ENCODE data around the gene C16orf74. TPM values are rescaled to one million over a fixed set of nuclear protein-coding genes. Genes with fewer than 3 reads are reported as not detected.

C16orf74 gene
- total RNA-seq, 1 experiment from 2014 or later, result 7.7 TPM

GRCh38 chr16:85730186-85730465, 20.8 kb downstream of the C16orf74 start:
- Histone ChIP-seq H3K4me3 (no peak overlapping the region), H3K27me3 (replicated peaks) (no peaks in the 10 kb centered on the region), H3K9me3 (replicated peaks) (no peaks in the 10 kb centered on the region), H3K27ac (no peak overlapping the region), H3K4me1 (replicated peaks) (peaks cover 8% of the 10 kb centered on the region; the same call in 1 of the 2 replicates), H3K36me3 (no peaks in the 10 kb centered on the region)
- no peak for DNase-seq (ENCODE audit: low read depth in 1 of 2, low spot score in 2 of 2)

GRCh38 chr16:85729452-85730185, 21.3 kb downstream of the C16orf74 start:
- Histone ChIP-seq H3K36me3 (no peaks in the 10 kb centered on the region), H3K9me3 (replicated peaks) (no peaks in the 10 kb centered on the region), H3K27me3 (replicated peaks) (no peaks in the 10 kb centered on the region), H3K27ac (no peak overlapping the region), H3K4me1 (replicated peaks) (peaks cover 8% of the 10 kb centered on the region; the same call in 1 of the 2 replicates), H3K4me3 (no peak overlapping the region)
- no peak for DNase-seq (ENCODE audit: low read depth in 1 of 2, low spot score in 2 of 2)

- H3K4me3 ChIP-seq, result no peak overlapping the region
- no peaks in the 10 kb centered on the region for H3K27me3 ChIP-seq (replicated peaks)
- H3K36me3 ChIP-seq, result no peaks in the 10 kb centered on the region
- peaks cover 8% of the 10 kb centered on the region; the same call in 1 of the 2 replicates for H3K4me1 ChIP-seq (replicated peaks)
- no peak overlapping the region for H3K27ac ChIP-seq
- no peak for DNase-seq (ENCODE audit: low read depth in 1 of 2, low spot score in 2 of 2)
- no peaks in the 10 kb centered on the region for H3K9me3 ChIP-seq (replicated peaks)
Observed at GRCh38 chr16:85728879-85729278, 22.0 kb downstream of the C16orf74 start.

- Histone ChIP-seq H3K27me3 (replicated peaks) (no peaks in the 10 kb centered on the region), H3K27ac (no peak overlapping the region), H3K4me1 (replicated peaks) (peaks cover 8% of the 10 kb centered on the region; the same call in 1 of the 2 replicates), H3K4me3 (no peak overlapping the region), H3K9me3 (replicated peaks) (no peaks in the 10 kb centered on the region), H3K36me3 (no peaks in the 10 kb centered on the region)
- DNase-seq (ENCODE audit: low read depth in 1 of 2, low spot score in 2 of 2), result no peak
Observed at GRCh38 chr16:85724936-85725335, 26.0 kb downstream of the C16orf74 start.

- H3K4me1 ChIP-seq (replicated peaks), result peaks cover 8% of the 10 kb centered on the region; the same call in 1 of the 2 replicates
- H3K36me3 ChIP-seq, result no peaks in the 10 kb centered on the region
- no peaks in the 10 kb centered on the region for H3K27me3 ChIP-seq (replicated peaks)
- no peak for DNase-seq (ENCODE audit: low read depth in 1 of 2, low spot score in 2 of 2)
- no peaks in the 10 kb centered on the region for H3K9me3 ChIP-seq (replicated peaks)
- H3K27ac ChIP-seq, result no peak overlapping the region
- no peak overlapping the region for H3K4me3 ChIP-seq
Observed at GRCh38 chr16:85724126-85724879, 26.6 kb downstream of the C16orf74 start.

GRCh38 chr16:85722128-85722893, 28.6 kb downstream of the C16orf74 start:
- no peak for DNase-seq (ENCODE audit: low read depth in 1 of 2, low spot score in 2 of 2)
- no peaks in the 10 kb centered on the region for H3K9me3 ChIP-seq (replicated peaks)
- peaks cover 4% of the 10 kb centered on the region; the same call in 1 of the 2 replicates for H3K4me1 ChIP-seq (replicated peaks)
- no peak overlapping the region for H3K4me3 ChIP-seq
- no peaks in the 10 kb centered on the region for H3K27me3 ChIP-seq (replicated peaks)
- no peaks in the 10 kb centered on the region for H3K36me3 ChIP-seq
- H3K27ac ChIP-seq, result no peak overlapping the region

GRCh38 chr16:85720302-85720637, 30.6 kb downstream of the C16orf74 start:
- DNase-seq (ENCODE audit: low read depth in 1 of 2, low spot score in 2 of 2), result no peak
- Histone ChIP-seq H3K27me3 (replicated peaks) (no peaks in the 10 kb centered on the region), H3K36me3 (no peaks in the 10 kb centered on the region), H3K27ac (no peak overlapping the region), H3K4me3 (no peak overlapping the region), H3K9me3 (replicated peaks) (no peaks in the 10 kb centered on the region), H3K4me1 (replicated peaks) (peaks cover 1% of the 10 kb centered on the region; the same call in 1 of the 2 replicates)

GRCh38 chr16:85719605-85720301, 31.1 kb downstream of the C16orf74 start:
- Histone ChIP-seq H3K4me3 (no peak overlapping the region), H3K9me3 (replicated peaks) (no peaks in the 10 kb centered on the region), H3K4me1 (replicated peaks) (no peaks in the 10 kb centered on the region), H3K27ac (no peak overlapping the region), H3K36me3 (no peaks in the 10 kb centered on the region), H3K27me3 (replicated peaks) (no peaks in the 10 kb centered on the region)
- DNase-seq (ENCODE audit: low read depth in 1 of 2, low spot score in 2 of 2), result no peak

GRCh38 chr16:85718682-85719081, 32.2 kb downstream of the C16orf74 start:
- Histone ChIP-seq H3K27me3 (replicated peaks) (no peaks in the 10 kb centered on the region), H3K36me3 (no peaks in the 10 kb centered on the region), H3K27ac (no peak overlapping the region), H3K4me1 (replicated peaks) (no peaks in the 10 kb centered on the region), H3K4me3 (no peak overlapping the region), H3K9me3 (replicated peaks) (no peaks in the 10 kb centered on the region)
- no peak for DNase-seq (ENCODE audit: low read depth in 1 of 2, low spot score in 2 of 2)

- Histone ChIP-seq H3K27ac (no peak overlapping the region), H3K4me1 (replicated peaks) (no peaks in the 10 kb centered on the region), H3K4me3 (no peak overlapping the region), H3K27me3 (replicated peaks) (no peaks in the 10 kb centered on the region), H3K9me3 (replicated peaks) (no peaks in the 10 kb centered on the region), H3K36me3 (no peaks in the 10 kb centered on the region)
- no peak for DNase-seq (ENCODE audit: low read depth in 1 of 2, low spot score in 2 of 2)
Observed at GRCh38 chr16:85718153-85718477, 32.8 kb downstream of the C16orf74 start.

- H3K9me3 ChIP-seq (replicated peaks), result no peaks in the 10 kb centered on the region
- DNase-seq (ENCODE audit: low read depth in 1 of 2, low spot score in 2 of 2), result peak; percentile 57 to 72
- H3K36me3 ChIP-seq, result no peaks in the 10 kb centered on the region
Observed at GRCh38 chr16:85717393-85718152, 33.3 kb downstream of the C16orf74 start.

GRCh38 chr16:85716680-85717038, 34.2 kb downstream of the C16orf74 start:
- no peak for DNase-seq (ENCODE audit: low read depth in 1 of 2, low spot score in 2 of 2)
- H3K27ac ChIP-seq, result no peak overlapping the region

More at GRCh38 chr16:85717393-85718152, 33.3 kb downstream of the C16orf74 start:
- no peak overlapping the region for H3K27ac ChIP-seq
- H3K4me3 ChIP-seq, result no peak overlapping the region
- no peaks in the 10 kb centered on the region for H3K27me3 ChIP-seq (replicated peaks)
- no peaks in the 10 kb centered on the region for H3K4me1 ChIP-seq (replicated peaks)

GRCh38 chr16:85716022-85716679, 34.7 kb downstream of the C16orf74 start:
- DNase-seq (ENCODE audit: low read depth in 1 of 2, low spot score in 2 of 2), result no peak
- H3K27ac ChIP-seq, result no peak overlapping the region
- H3K9me3 ChIP-seq (replicated peaks), result peaks cover 9% of the 10 kb centered on the region
- H3K4me3 ChIP-seq, result no peak overlapping the region
- H3K27me3 ChIP-seq (replicated peaks), result no peaks in the 10 kb centered on the region
- no peaks in the 10 kb centered on the region for H3K4me1 ChIP-seq (replicated peaks)
- no peaks in the 10 kb centered on the region for H3K36me3 ChIP-seq

More at GRCh38 chr16:85716680-85717038, 34.2 kb downstream of the C16orf74 start:
- no peaks in the 10 kb centered on the region for H3K4me1 ChIP-seq (replicated peaks)
- peaks cover 8% of the 10 kb centered on the region for H3K9me3 ChIP-seq (replicated peaks)
- H3K27me3 ChIP-seq (replicated peaks), result no peaks in the 10 kb centered on the region
- no peaks in the 10 kb centered on the region for H3K36me3 ChIP-seq
- H3K4me3 ChIP-seq, result no peak overlapping the region

Data from SJSA1 (cell line).